Measurements from ENCODE around the gene MRFAP1L1.

MRFAP1L1 gene

DNA sequence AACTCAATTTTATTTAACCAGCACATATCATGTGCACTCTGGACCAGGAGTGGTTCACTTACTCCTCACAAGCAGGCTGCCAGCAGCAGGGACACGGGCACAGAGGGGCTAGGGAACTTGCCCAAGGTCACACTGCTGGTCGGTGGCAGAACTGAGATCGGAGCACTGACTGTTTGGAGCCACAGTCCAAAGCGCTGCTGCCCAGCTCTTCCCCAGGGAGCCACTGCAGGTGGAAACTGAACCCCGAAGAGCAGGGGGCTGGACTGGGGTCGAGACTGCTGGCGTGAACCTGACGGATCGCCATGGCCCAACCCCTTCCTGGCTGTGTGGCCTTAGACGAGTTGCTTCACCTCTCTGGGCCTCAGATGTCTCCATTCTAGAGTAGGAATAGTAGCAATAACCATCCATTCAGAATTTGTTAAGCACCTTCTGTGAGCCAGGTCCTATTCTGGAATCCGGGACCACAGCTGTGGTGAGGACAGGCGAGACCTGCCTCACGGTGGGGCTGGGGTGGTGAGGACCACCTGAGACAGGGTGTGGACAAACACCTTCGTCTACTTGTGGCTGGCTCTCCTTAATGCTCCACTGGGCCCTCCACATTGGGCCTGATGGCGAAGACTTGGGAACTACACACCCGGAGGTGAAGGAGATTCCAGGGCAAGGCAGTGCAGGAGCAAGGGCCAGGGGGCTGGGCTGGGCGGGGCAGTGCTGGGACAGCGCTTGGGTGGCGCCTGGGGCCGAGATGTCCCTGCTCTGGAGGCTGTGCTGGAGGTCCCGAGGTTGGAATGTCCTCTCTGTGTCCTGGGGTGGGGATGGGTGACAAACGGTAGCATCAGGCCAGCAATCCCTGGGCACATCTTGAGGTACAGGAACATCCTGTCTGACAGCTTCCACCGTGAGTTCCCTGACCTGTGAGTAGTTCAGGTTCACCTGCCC lies 40.9 kb upstream of the MRFAP1L1 start:
- FAIRE-seq (no peak), DNase-seq (ENCODE audit: insufficient read length, low spot score) (no peak)
- TF ChIP-seq SPI1 (IDR thresholded peaks at IDR 0.05; ENCODE audit: low read depth, low read length) (no peak), POLR2AphosphoS5 (IDR thresholded peaks at IDR 0.05; ENCODE audit: low read depth, low read length) (no peak)

DNA sequence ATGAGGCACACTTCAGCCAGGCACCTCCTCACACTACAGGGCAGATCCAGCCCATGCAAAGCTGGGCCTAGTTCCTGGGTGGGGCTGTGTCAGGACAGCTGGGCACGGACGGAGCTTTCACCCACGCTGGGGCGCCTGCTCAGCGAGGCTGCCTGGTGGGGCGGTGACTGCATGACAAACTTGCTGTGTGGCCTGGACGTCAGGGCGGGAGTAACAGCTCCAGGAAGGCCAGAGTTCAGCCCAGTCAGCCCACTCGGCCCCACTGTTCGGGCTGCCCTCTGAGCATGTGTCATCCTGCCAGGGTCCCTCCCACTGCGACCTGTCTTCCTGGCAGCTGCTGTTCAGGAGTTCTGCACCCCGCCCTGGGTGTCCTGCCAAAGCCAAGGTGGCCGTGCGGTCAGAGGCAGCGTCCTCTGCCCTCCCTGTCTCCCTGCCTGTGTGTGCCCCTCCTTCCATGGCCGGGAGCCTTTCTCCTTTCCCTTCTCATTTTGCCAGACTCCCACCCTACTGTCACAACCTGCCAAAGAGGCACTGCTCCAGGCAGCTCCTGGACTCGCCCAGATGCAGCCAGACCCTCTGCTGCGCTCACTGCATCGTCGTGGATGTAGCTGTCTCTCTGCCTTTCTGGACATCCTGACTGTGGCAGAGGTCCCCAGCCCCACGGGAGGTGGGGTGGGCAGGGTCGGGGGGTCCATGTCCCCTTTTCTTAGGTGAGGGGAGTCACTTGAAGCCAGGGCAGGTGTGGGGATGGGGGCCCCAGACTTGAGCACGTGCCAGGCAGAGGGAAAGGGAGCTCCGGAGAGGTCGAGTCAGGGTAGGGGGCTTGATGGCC lies 39.9 kb upstream of the MRFAP1L1 start:
- TF ChIP-seq TAF1 (IDR thresholded peaks at IDR 0.05; ENCODE audit: low read depth, low read length), result no peak
- no peak for TF ChIP-seq POLR2A (IDR thresholded peaks at IDR 0.05; ENCODE audit: low read depth, low read length)
- TF ChIP-seq SPI1 (IDR thresholded peaks at IDR 0.05; ENCODE audit: low read depth, low read length), result no peak
- no peak for TF ChIP-seq PAX5 (IDR thresholded peaks at IDR 0.05; ENCODE audit: insufficient read depth, low read length, severe bottlenecking)
- TF ChIP-seq POLR2AphosphoS5 (IDR thresholded peaks at IDR 0.05; ENCODE audit: low read depth, low read length), result no peak
- DNase-seq (ENCODE audit: insufficient read length, low spot score) (no peak), FAIRE-seq (no peak)

DNA sequence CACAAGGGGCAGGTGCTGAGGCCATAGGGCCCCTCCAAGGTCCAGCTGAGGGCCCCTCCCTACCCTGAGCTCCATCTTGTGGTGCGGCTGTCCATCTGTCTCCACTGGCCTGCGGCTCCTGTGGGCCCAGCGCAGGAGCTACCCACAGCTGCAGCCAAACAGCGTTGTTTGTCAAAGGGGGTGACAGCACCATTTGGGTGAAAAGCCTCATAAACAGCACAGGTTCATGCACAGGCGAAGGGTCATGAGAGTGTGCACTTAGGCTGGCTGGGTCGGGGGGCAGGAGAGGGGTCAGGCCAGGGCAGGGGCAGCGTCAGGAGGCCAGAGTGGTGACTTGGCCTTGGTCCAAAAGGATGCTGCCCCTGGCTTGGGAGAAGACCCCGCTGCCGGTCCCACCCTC lies 38.6 kb upstream of the MRFAP1L1 start:
- FAIRE-seq (no peak), DNase-seq (ENCODE audit: insufficient read length, low spot score) (no peak)
- TF ChIP-seq PAX5 (IDR thresholded peaks at IDR 0.05; ENCODE audit: insufficient read depth, low read length, severe bottlenecking) (no peak), SPI1 (IDR thresholded peaks at IDR 0.05; ENCODE audit: low read depth, low read length) (no peak), TAF1 (IDR thresholded peaks at IDR 0.05; ENCODE audit: low read depth, low read length) (no peak), POU2F2 (IDR thresholded peaks at IDR 0.05; ENCODE audit: low read depth, low read length) (no peak), POLR2A (IDR thresholded peaks at IDR 0.05; ENCODE audit: low read depth, low read length) (no peak), POLR2AphosphoS5 (IDR thresholded peaks at IDR 0.05; ENCODE audit: low read depth, low read length) (no peak)

DNA sequence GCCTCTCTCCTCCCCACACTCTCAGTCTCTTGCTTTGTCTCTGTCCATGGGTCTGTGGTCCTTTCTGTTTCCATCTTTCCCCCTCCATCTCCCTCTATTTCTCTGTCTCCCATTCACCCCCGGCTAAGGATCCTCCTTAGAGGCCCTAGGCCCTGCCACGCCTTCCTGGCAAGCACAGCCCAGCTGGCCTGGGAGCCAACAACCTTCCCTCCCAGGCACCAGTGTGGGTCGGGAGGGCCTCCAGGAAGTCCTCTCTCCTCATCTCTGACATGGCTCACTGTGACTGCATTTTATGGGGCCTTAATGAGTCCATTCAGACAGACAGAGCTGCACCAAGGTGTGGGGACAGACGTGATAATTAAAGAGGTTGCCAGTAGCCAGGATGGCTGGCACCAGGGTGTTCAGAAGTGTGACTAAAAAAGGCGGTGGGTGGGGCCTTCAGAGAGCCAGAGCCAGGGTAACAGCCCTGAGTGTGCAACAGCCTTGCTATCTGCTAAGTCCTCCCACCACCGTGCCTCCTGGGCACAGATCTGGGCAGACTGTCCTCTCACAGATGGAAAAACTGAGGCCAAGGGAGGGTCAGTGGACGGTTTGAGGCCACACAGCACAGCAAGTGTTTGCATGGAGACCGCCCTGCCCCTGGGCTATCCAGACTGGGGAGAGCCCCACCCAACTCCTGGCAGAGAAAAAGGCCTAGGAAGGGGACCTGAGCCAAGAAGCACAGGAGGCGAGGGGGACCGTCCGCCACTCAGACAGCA lies 37.8 kb upstream of the MRFAP1L1 start:
- no peak for FAIRE-seq
- TF ChIP-seq POLR2AphosphoS5 (IDR thresholded peaks at IDR 0.05; ENCODE audit: low read depth, low read length) (no peak), POLR2A (IDR thresholded peaks at IDR 0.05; ENCODE audit: low read depth, low read length) (no peak), TAF1 (IDR thresholded peaks at IDR 0.05; ENCODE audit: low read depth, low read length) (no peak), POU2F2 (IDR thresholded peaks at IDR 0.05; ENCODE audit: low read depth, low read length) (no peak), SPI1 (IDR thresholded peaks at IDR 0.05; ENCODE audit: low read depth, low read length) (no peak)
- DNase-seq (ENCODE audit: insufficient read length, low spot score), result no peak

DNA sequence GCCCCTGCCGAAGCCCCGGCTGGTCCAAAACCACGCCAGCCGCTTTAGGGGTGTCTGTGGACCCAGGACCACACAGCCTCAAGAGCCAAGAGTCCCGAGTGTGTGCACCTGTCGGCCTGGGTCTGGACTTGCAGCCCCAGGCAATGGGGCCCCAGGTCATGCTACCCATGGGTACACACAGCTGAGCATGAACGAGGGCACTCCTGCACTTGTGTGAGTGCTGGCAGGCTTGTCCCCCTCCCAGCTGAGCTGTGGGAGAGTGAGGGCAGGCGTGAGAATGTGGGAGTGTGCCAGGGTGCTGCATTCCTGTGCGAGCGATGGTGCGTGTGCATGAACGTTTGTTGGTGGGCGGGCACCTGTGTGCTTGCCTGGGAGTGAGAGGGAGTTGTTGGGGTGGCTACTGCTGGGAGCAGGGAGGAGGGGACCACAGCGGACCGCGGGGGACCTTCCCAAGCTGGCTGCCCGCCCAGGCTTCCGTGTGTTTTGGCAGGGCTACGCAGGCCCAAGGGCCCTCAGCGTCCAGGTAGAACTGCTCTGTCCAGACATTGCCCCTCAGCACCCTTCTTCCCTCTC lies 37.1 kb upstream of the MRFAP1L1 start:
- DNase-seq (ENCODE audit: insufficient read length, low spot score), result no peak
- TF ChIP-seq TAF1 (IDR thresholded peaks at IDR 0.05; ENCODE audit: low read depth, low read length), result no peak
- TF ChIP-seq SPI1 (IDR thresholded peaks at IDR 0.05; ENCODE audit: low read depth, low read length), result no peak
- TF ChIP-seq PAX5 (IDR thresholded peaks at IDR 0.05; ENCODE audit: insufficient read depth, low read length, severe bottlenecking), result no peak
- no peak for FAIRE-seq

DNA sequence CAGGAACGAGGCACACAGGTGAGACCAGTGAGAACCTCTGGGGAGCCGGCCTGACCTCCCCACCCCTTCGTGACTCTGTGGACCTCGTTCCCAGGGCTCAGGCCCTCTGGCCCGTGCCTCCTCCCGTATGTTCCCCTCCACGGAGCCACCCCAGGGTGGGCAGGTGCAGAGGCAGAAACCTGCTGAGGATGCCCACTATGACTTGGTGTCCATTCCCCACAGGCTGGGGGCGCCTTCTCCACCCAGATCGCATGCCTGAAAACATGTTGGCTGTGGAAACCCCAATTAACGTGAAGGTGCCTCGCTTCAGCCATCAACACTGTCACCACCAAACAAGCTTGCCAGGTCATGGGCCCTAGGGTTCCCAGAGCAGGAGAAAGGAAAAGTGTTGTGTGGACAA lies 33.3 kb upstream of the MRFAP1L1 start:
- DNase-seq (ENCODE audit: insufficient read length, low spot score), result no peak
- no peak for FAIRE-seq

DNA sequence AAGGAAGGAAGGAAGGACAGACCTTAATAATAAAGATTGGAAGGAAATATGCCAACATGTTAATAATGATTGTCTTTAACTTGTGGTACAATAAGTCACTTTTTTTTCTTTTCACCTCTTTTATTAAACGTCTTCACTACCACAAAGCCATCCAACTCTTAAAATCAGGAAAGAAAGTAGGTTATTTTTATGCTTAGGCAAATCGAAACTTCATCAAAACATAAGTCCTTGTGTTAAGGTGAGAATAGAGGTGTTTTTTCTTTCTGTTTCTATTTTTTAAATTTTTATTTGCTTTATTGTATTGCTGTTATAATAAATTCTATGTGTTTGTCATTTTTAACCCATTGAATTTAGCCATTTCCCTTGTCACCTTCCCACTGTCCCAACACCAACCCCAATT lies 32.8 kb upstream of the MRFAP1L1 start:
- DNase-seq (ENCODE audit: insufficient read length, low spot score), result no peak
- FAIRE-seq, result no peak
- no peak for TF ChIP-seq TAF1 (IDR thresholded peaks at IDR 0.05; ENCODE audit: low read depth, low read length)
- no peak for TF ChIP-seq POU2F2 (IDR thresholded peaks at IDR 0.05; ENCODE audit: low read depth, low read length)
- no peak for TF ChIP-seq POLR2AphosphoS5 (IDR thresholded peaks at IDR 0.05; ENCODE audit: low read depth, low read length)
- no peak for TF ChIP-seq PAX5 (IDR thresholded peaks at IDR 0.05; ENCODE audit: insufficient read depth, low read length, severe bottlenecking)
- TF ChIP-seq POLR2A (IDR thresholded peaks at IDR 0.05; ENCODE audit: low read depth, low read length), result no peak
- TF ChIP-seq SPI1 (IDR thresholded peaks at IDR 0.05; ENCODE audit: low read depth, low read length), result no peak

More for the DNA sequence above, 33.3 kb upstream of the MRFAP1L1 start:
- TF ChIP-seq SPI1 (IDR thresholded peaks at IDR 0.05; ENCODE audit: low read depth, low read length) (no peak), PAX5 (IDR thresholded peaks at IDR 0.05; ENCODE audit: insufficient read depth, low read length, severe bottlenecking) (no peak), POLR2A (IDR thresholded peaks at IDR 0.05; ENCODE audit: low read depth, low read length) (no peak), TAF1 (IDR thresholded peaks at IDR 0.05; ENCODE audit: low read depth, low read length) (no peak)

DNA sequence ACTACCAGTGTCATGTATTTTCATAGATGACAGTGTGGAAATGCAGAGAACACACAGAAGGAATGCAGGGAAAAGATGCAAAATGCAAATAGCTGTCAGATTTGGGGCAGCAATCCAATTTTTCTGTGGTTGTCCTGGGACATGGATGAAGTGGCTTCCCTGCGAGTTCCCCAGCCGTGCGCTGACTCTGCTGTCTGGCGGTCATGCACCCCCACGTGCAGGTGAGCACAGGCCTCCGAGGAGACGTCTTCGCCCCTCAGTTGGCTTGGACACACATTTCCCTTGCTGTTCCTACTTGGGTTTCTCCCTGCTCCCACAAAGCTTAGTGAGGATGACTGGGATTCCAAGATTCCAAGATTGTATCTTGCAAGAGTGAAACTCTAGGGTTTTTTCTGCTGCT lies 30.7 kb upstream of the MRFAP1L1 start:
- TF ChIP-seq SPI1 (IDR thresholded peaks at IDR 0.05; ENCODE audit: low read depth, low read length) (no peak), POLR2A (IDR thresholded peaks at IDR 0.05; ENCODE audit: low read depth, low read length) (no peak), POU2F2 (IDR thresholded peaks at IDR 0.05; ENCODE audit: low read depth, low read length) (no peak), PAX5 (IDR thresholded peaks at IDR 0.05; ENCODE audit: insufficient read depth, low read length, severe bottlenecking) (no peak), TAF1 (IDR thresholded peaks at IDR 0.05; ENCODE audit: low read depth, low read length) (no peak), POLR2AphosphoS5 (IDR thresholded peaks at IDR 0.05; ENCODE audit: low read depth, low read length) (no peak)
- FAIRE-seq, result no peak

DNA sequence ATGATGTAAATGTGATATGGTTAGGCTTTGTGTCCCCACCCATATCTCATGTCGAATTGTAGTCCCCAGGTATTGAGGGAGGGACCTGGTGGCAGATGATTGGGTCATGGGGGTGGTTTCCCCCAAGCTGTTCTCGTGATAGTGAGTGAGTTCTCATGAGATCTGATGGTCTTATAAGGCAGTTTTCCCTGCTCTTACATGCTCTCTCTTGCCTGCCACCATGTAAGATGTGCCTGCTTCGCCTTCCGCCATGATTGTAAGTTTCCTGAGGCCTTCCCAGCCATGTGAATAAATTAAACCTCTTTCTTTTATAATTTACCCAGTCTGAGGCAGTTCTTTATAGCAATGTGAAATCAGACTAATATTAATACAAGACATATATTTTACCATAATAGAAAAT lies 30.3 kb upstream of the MRFAP1L1 start:
- no peak for DNase-seq (ENCODE audit: insufficient read length, low spot score)
- TF ChIP-seq POU2F2 (IDR thresholded peaks at IDR 0.05; ENCODE audit: low read depth, low read length), result no peak
- no peak for TF ChIP-seq POLR2AphosphoS5 (IDR thresholded peaks at IDR 0.05; ENCODE audit: low read depth, low read length)
- no peak for TF ChIP-seq TAF1 (IDR thresholded peaks at IDR 0.05; ENCODE audit: low read depth, low read length)
- no peak for TF ChIP-seq POLR2A (IDR thresholded peaks at IDR 0.05; ENCODE audit: low read depth, low read length)
- no peak for TF ChIP-seq PAX5 (IDR thresholded peaks at IDR 0.05; ENCODE audit: insufficient read depth, low read length, severe bottlenecking)
- no peak for TF ChIP-seq SPI1 (IDR thresholded peaks at IDR 0.05; ENCODE audit: low read depth, low read length)
- no peak for FAIRE-seq

More for the DNA sequence above, 30.7 kb upstream of the MRFAP1L1 start:
- DNase-seq (ENCODE audit: insufficient read length, low spot score), result no peak
